SK-MEL-5 (cell line): ENCODE results near the gene SNX24. TPM values are rescaled to one million over a fixed set of nuclear protein-coding genes. Genes with fewer than 3 reads are reported as not detected.

Experiments used
- DNase-seq: peaks from one replicate; pipeline ENCODE4 v3.0.0-alpha.2; 2016; ENCODE audit warnings: low read depth, low spot score
- in situ Hi-C: cut with HindIII; loops from 2 replicates; pipeline ENCODE4 v1.10.0; 2016; ENCODE audit warnings: low sequenced_read_pairs, high pct_unique_total_duplicates, low pct_unique_long_range_greater_than_20kb
- small RNA-seq, 2 experiments: library from RNA; depleted of rRNA; stranded (forward); fragments of <200 nt; gene quantifications; one replicate each; pipeline ENCODE3, GENCODE V24; 2014
- total RNA-seq: library from RNA; depleted of rRNA; stranded (reverse); fragments of >200 nt; shearing (Covaris generic); gene quantifications from 2 replicates; pipeline ENCODE4 v1.2.3, GENCODE V29; 2014; rRNA removed

Gene SNX24
- total RNA-seq, 1 experiment from 2014 or later, result 12.9 TPM

- in situ Hi-C loops, result no loop called here
- DNase-seq, result no peak
Measured at GRCh38 chr5:123033157-123033671, 187.8 kb downstream of the SNX24 start.

DNA sequence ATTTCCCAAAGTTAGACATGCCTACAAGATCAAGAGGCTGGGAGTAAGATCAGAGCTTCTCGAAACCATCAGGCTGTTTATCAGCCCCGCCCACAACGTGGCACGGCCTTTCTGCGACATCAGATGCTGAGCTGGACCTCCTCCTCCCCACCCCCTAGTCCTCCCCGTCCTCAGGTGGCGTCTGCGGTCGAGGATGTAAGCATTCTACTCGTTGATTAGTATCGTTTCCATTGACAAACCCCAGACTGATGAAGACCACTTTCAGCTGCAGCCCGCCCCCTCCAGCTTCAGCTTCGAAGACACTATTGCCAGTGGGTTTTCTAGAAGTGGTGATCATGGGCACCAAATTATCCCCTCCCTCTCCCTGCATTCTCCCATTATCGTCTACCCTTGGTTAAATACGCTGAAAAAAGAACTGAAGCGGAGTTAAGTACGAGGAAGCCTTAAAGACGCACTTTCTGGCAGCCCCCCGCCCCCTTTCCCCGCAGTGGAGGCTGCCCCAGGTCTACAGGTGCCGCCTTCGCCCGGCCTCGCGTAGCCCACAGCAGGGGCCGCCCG, 190.0 kb downstream of the SNX24 start:
- DNase-seq, result peak; percentile 54
- in situ Hi-C loops, result no loop called here

GRCh38 chr5:123035918-123036390, 190.5 kb downstream of the SNX24 start:
- peak; percentile 41 for DNase-seq
- in situ Hi-C loops, result no loop called here

DNA sequence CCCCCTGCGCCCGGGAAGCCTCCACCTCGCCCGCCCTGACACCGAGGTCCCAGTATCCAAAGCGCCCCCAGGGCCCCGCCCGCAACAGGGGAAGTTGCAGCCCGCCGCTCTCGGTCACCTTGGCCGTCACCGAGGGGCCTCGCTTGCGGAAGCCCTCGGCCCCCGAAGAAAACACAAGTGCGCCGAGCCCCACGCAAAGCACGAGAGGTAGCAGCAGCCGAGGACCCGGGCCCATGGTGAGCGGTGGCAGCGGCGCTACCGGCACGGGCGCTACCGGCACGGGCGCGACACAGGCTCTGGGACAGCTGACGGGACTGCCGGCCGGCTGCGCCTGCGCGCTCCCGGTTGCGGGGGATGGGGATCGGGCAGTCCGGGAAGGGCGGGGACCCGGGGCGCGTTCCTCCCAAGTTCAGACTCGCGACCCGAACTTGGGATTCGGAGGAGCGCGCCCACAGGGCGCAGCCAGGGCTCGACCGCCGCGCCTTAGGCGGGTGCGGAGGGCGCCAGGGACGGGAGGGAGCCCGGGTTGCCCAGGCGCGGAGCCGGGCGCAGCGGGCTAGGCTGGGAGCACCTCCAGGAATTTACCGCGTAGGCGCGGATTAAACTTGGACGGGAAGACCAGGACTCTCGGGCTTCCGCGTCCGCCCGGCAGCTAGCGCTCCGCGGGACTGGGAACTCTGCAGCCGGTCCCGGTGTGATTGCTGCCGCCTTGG, 191.1 kb downstream of the SNX24 start, which contains the start of gene PPIC:
PPIC (minus strand) TSS at position 335 of the 713 bp plus-strand sequence; CDS start at position 235, 100 bp downstream.
- in situ Hi-C loops, result no loop called here
- peak; percentile 75 for DNase-seq

DNA sequence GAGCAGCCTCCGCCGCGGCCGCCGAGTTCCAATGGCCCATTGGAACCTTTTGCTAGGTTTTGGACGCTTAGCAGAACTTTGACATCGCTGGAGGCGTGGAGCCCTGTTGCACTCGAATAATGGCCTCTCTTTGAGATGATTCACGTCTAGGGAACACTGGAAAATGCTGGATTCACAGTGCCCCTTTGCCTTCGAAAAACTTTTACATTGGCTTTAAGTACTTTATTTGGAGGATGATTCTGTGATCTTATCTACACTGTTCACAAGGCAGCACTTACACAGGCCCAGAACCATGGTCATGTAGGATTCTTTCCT, 191.6 kb downstream of the SNX24 start:
- DNase-seq, result no peak
- in situ Hi-C loops, result no loop called here

DNA sequence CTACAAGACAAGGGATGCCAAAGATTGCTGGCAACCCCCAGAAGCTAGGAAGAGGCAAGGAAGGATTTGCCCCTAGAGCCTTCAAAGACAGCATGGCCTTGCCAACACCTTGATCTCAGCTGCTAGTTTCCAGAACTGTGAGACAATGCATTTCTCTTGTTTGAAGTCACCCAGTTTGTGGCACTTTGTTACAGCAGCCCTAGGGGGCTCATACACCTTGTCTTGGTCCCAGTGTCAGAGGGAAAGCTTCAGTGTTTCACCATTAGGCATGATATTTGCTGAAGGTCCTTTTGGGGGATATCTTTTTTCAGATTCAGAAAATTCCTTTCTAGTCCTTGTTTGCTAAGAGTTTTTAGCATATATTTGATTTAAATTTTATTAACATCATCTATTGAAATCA, 194.3 kb downstream of the SNX24 start:
- DNase-seq, result no peak
- in situ Hi-C loops, result no loop called here

- in situ Hi-C loops, result no loop called here
Measured at GRCh38 chr5:123044926-123045617, 199.7 kb downstream of the SNX24 start.

GRCh38 chr5:123046222-123046621, 200.8 kb downstream of the SNX24 start:
- no peak for DNase-seq
- in situ Hi-C loops, result no loop called here

More at GRCh38 chr5:123044926-123045617, 199.7 kb downstream of the SNX24 start:
- no peak for DNase-seq

DNA sequence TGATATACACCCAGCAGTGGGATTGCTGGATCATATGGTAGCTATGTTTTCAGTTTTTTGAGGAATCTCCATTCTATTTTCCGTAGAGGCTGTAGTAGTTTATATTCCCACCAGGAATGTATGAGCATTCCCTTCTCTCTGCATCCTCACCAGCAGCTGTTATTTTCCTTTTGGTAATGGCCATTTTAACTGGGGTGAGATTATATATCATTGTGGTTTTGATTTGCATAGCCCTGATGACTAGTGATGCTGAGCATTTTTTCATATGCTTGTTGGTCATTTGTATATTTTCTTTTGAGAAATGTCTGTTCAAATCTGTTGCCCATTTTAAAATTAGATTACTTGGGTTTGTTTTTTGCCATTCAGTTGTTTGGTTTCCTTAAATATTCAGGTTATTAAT, 202.3 kb downstream of the SNX24 start:
- in situ Hi-C loops, result no loop called here
- DNase-seq, result no peak

DNA sequence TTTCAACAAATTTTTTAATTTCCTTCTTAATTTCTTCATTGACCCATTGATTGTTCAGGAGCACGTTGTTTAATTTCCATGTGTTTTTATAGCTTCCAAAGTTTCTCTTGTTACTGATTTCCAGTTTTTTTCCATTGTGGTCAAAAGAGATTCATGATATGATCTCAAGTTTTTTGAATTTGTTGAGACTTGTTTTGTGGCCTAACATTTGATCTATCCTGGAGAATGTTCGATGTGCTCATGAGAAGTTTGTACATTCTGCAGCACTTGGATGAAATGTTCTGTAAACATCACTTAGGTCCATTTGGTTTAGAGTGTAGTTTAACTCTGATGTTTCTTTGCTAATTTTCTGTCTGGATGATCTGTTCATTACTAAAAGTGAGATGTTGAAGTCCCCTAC, 205.8 kb downstream of the SNX24 start:
- in situ Hi-C loops, result no loop called here
- no peak for DNase-seq

Small RNAs within 50 kb of the gene (small RNA-seq; reads per million reads assigned to genes)
- 0 to 0.14 reads per million in 2 experiments for gene RN7SL689P

Other genes starting within 250 kb of the SNX24 start
- gene SNX2, start 70.5 kb upstream of the SNX24 start, total RNA-seq, result 64.6 and 67.2 TPM in 2 replicates
- gene PPIC, start 191.1 kb downstream of the SNX24 start, total RNA-seq, result 16.6 and 20.1 TPM in 2 replicates
- 0.03 TPM in 1 of 2 replicates, not detected in the other for gene PRDM6, start 243.6 kb downstream of the SNX24 start, total RNA-seq